Mesenchymal stem cell (in vitro differentiated cells and primary cell): ENCODE measurements around the gene CLTC.

Source experiments
- DNase-seq: peaks from one replicate; pipeline ENCODE4 v3.0.0-alpha.2; 2013
- H2AFZ ChIP-seq: one replicate; pipeline ENCODE4 v1.6.1; 2013; ENCODE audit warnings: low read depth, mild to moderate bottlenecking, control low read depth, inconsistent platforms, low read length, moderate library complexity
- H2AK5ac ChIP-seq: 2 replicates; pipeline ENCODE4 v1.6.1; 2013; ENCODE audit warnings: low read length, moderate library complexity, mild to moderate bottlenecking, inconsistent platforms; ENCODE audit not compliant: severe bottlenecking
- H2BK120ac ChIP-seq: one replicate; pipeline ENCODE4 v1.6.1; 2013; ENCODE audit warnings: low read depth, mild to moderate bottlenecking, inconsistent platforms, low read length, moderate library complexity
- H2BK12ac ChIP-seq, 2 experiments: one replicate each; pipeline ENCODE4 v1.6.1; 2013; ENCODE audit warnings: inconsistent platforms in 2 of 2, low read length in 2 of 2, mild to moderate bottlenecking in 2 of 2, moderate library complexity in 2 of 2, control low read depth in 1 of 2
- H2BK15ac ChIP-seq: one replicate; pipeline ENCODE4 v1.6.1; 2013; ENCODE audit warnings: mild to moderate bottlenecking, low read depth, inconsistent platforms; ENCODE audit not compliant: poor library complexity, severe bottlenecking
- H2BK5ac ChIP-seq: 2 replicates; pipeline ENCODE4 v1.6.1; 2013; ENCODE audit warnings: low read depth, mild to moderate bottlenecking, low read length, control low read depth, inconsistent platforms; ENCODE audit not compliant: poor library complexity, severe bottlenecking
- H3K14ac ChIP-seq, 2 experiments: one replicate each; pipeline ENCODE4 v1.6.1; 2013; ENCODE audit warnings: inconsistent platforms in 2 of 2, low read length in 2 of 2, control low read depth in 1 of 2, mild to moderate bottlenecking in 1 of 2, moderate library complexity in 1 of 2
- H3K18ac ChIP-seq, 2 experiments: one replicate each; pipeline ENCODE4 v1.6.1; 2013; ENCODE audit warnings: inconsistent platforms in 2 of 2, low read length in 2 of 2, control low read depth in 1 of 2, low read depth in 1 of 2, mild to moderate bottlenecking in 1 of 2
- H3K23ac ChIP-seq, 2 experiments: one replicate each; pipeline ENCODE4 v1.6.1; 2013; ENCODE audit warnings: inconsistent platforms in 2 of 2, low read length in 2 of 2, mild to moderate bottlenecking in 2 of 2, moderate library complexity in 2 of 2, control low read depth in 1 of 2
- H3K27ac ChIP-seq: 2 replicates; pipeline ENCODE4 v1.5.1; 2013; ENCODE audit warnings: mild to moderate bottlenecking, moderate library complexity, low read length, control low read depth, inconsistent platforms; ENCODE audit not compliant: poor library complexity, severe bottlenecking
- H3K27me3 ChIP-seq, 2 experiments: 2 replicates each; pipeline versions ENCODE4 v1.6.1 to v1.7.0; 2013; ENCODE audit warnings: low read length in 2 of 2, mild to moderate bottlenecking in 2 of 2, moderate library complexity in 2 of 2, control low read depth in 1 of 2, inconsistent platforms in 1 of 2; ENCODE audit not compliant: control insufficient read depth in 1 of 2, insufficient read depth in 1 of 2
- H3K36me3 ChIP-seq, 2 experiments: 2 replicates each; pipeline versions ENCODE4 v1.6.1 to v1.7.0; 2013; ENCODE audit warnings: low read length in 2 of 2, control low read depth in 1 of 2, inconsistent platforms in 1 of 2, low read depth in 1 of 2, mild to moderate bottlenecking in 1 of 2; ENCODE audit not compliant: insufficient read depth in 2 of 2, control insufficient read depth in 1 of 2
- H3K4ac ChIP-seq, 2 experiments: one replicate each; pipeline ENCODE4 v1.6.1; 2013; ENCODE audit warnings: inconsistent platforms in 2 of 2, low read length in 2 of 2, mild to moderate bottlenecking in 2 of 2, moderate library complexity in 2 of 2, control low read depth in 1 of 2, low read depth in 1 of 2
- H3K4me1 ChIP-seq: 2 replicates; pipeline ENCODE4 v1.6.1; 2013; ENCODE audit warnings: low read depth, low read length, control low read depth; ENCODE audit not compliant: control insufficient read depth, insufficient read depth
- H3K4me2 ChIP-seq: 2 replicates; pipeline ENCODE4 v1.6.1; 2013; ENCODE audit warnings: low read length, mild to moderate bottlenecking, inconsistent platforms; ENCODE audit not compliant: poor library complexity, severe bottlenecking
- H3K4me3 ChIP-seq, 2 experiments: 2 replicates each; pipeline versions ENCODE4 v1.5.1 to v1.7.0; 2013; ENCODE audit warnings: low read length in 2 of 2, mild to moderate bottlenecking in 2 of 2, control low read depth in 1 of 2, low read depth in 1 of 2; ENCODE audit not compliant: insufficient read depth in 1 of 2
- H3K79me1 ChIP-seq: replicated peaks from 2 replicates; pipeline ENCODE4 v1.6.1; 2013; ENCODE audit warnings: mild to moderate bottlenecking, control low read depth, low read length, inconsistent platforms; ENCODE audit not compliant: poor library complexity, severe bottlenecking
- H3K9ac ChIP-seq: 2 replicates; pipeline ENCODE4 v1.7.0; 2013; ENCODE audit warnings: mild to moderate bottlenecking, low read length, moderate library complexity
- H3K9me3 ChIP-seq: 2 replicates; pipeline ENCODE4 v1.7.0; 2013; ENCODE audit warnings: mild to moderate bottlenecking, low read length; ENCODE audit not compliant: control insufficient read depth
- H4K8ac ChIP-seq: one replicate; pipeline ENCODE4 v1.6.1; 2013; ENCODE audit warnings: inconsistent platforms, mild to moderate bottlenecking, low read length, moderate library complexity
- H4K91ac ChIP-seq: one replicate; pipeline ENCODE4 v1.6.1; 2013; ENCODE audit warnings: mild to moderate bottlenecking, low read length, inconsistent platforms
- WGBS: methylation state at CpG from one replicate; pipeline ENCODE4 v1.1.7; 2013; ENCODE audit warnings: mixed read lengths; 5-methylcytosine and 5-hydroxymethylcytosine counted together

The CLTC gene

DNA sequence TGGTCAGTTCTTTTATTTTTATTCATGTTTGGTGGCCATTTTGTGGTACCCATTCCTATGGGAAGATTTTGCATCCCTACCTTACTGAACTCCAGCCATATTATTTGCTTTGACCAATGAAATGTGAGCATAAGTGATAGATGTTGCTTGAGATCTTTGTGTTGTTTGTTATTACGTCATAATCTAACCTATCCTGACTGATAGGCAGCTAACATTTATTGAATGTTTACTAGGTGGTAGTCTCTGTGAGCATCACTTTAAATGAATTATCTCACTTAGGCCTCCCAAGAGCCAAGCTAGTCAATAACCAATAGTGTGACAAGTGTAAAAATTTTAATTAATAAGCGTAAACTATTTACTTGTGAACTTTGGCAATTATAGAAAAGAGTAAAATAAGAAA, 125.3 kb downstream of the CLTC start:
- 100% methylated on average over 1 of the region's 2 CpGs for WGBS
- Histone ChIP-seq H3K14ac (no peak overlapping the region), H3K23ac (no peak overlapping the region), H3K4me3 (no peak overlapping the region), H2BK12ac (no peak overlapping the region), H3K36me3 (peaks cover 11 to 29% of the 10 kb centered on the region in 2 experiments), H3K79me1 (peaks cover 13% of the 10 kb centered on the region), H4K8ac (no peak overlapping the region), H3K4ac (no peak overlapping the region), H3K27me3 (no peaks in the 10 kb centered on the region), H3K18ac (no peak overlapping the region), H3K4me2 (no peak overlapping the region), H3K9me3 (peaks cover 7% of the 10 kb centered on the region), H2BK120ac (no peak overlapping the region), H2BK5ac (no peak overlapping the region), H3K27ac (no peak overlapping the region), H2AK5ac (no peak overlapping the region), H4K91ac (no peak overlapping the region), H3K9ac (peak overlapping the region; percentile 30), H2BK15ac (no peak overlapping the region), H2AFZ (no peak overlapping the region), H3K4me1 (no peaks in the 10 kb centered on the region)
- no peak for DNase-seq
